Measurements from ENCODE around the gene SLC25A48. TPM values are rescaled to one million over a fixed set of nuclear protein-coding genes. Genes with fewer than 3 reads are reported as not detected.

The SLC25A48 gene, protein sequence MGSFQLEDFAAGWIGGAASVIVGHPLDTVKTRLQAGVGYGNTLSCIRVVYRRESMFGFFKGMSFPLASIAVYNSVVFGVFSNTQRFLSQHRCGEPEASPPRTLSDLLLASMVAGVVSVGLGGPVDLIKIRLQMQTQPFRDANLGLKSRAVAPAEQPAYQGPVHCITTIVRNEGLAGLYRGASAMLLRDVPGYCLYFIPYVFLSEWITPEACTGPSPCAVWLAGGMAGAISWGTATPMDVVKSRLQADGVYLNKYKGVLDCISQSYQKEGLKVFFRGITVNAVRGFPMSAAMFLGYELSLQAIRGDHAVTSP
- not detected in 2 replicates for total RNA-seq (2012; rRNA removed)

DNA sequence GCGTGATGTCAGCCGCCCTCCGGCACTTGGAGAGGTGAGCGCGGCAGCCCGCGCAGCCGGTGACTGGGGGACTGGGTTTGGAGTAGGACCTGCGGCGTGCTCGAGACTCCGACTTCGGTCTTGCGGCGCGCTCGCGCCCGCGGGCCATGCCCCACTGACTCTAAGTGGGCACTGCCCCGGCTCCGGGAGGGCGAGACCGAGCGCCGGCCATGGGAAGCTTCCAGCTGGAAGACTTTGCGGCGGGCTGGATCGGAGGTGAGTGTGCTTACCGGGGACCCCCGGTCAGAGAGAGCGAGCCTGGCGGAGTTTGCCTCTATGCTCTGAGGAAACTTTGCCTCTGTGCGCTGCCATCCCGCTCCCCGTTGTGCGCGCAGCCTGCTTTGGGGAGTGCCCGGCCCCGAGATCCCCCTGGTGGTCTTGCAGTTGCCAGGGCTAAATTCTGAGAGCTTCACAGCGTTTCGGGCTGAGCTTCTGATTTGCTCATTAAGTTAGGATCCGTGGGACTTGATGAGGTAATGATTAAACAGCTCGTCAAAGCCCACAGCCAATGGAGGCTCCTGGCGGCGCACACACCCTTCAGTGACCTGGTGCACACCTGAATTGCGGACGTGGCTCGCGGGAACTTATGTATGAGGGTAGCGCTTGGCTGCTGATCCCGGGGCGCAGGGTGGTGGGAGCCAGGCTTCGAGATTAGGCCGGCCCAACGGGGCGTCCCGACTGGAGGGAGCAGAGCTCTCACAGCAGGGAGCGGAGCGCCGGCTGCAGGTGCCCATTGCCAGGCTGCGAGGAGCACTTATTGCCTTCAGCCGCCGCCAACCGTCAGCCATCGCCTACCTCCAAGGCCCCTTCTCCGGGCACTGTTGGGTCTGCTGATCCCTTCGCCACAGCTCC, at the start of gene SLC25A48:
Gene SLC25A48 (plus strand): TSS at position 25 of the 891 bp plus-strand sequence. CDS start 185 bp downstream, at position 210.
- Histone ChIP-seq H3K9me3 (replicated peaks; ENCODE audit: low read length) (no peaks in the 10 kb centered on the region), H3K4me3 (ENCODE audit: low read length) (peak within 1 kb of the TSS; percentile 60), H3K4me1 (ENCODE audit: control insufficient read depth, insufficient read depth, low read length) (no peaks in the 10 kb centered on the region), H3K36me3 (ENCODE audit: insufficient read depth, low read length) (no peaks in the 10 kb centered on the region), H3K4me2 (ENCODE audit: low read length) (peak within 1 kb of the TSS; percentile 80), H3K27me3 (ENCODE audit: control insufficient read depth, insufficient read depth, low read length) (peaks cover 58% of the 10 kb centered on the region), H3K9ac (ENCODE audit: low read depth, low read length) (no peak within 1 kb of the TSS)

DNA sequence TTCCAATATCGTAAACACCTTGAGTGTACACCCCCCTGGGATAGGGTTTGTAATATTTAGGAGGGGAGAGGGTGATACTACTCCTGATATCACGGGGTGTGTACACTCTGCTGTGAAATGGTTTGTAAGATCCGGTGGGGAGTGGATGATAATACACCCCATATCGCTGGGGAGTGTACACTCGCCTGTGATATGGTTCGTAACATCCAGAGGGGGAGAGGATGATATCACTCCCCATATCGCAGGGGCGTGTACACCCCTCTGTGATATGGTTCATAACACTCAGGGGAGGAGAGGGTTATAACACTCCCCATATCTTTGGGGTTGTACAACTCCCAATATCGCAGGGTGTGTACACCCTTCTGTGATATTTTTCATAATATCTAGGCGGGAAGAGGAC, 33.8 kb upstream of the SLC25A48 start:
- H3K4me2 ChIP-seq (ENCODE audit: low read length): no peak overlapping the region
- no peaks in the 10 kb centered on the region for H3K9me3 ChIP-seq (replicated peaks; ENCODE audit: low read length)
- no peak overlapping the region for H3K9ac ChIP-seq (ENCODE audit: low read depth, low read length)
- no peak overlapping the region for H3K4me3 ChIP-seq (ENCODE audit: low read length)
- peaks cover 6% of the 10 kb centered on the region for H3K27me3 ChIP-seq (ENCODE audit: control insufficient read depth, insufficient read depth, low read length)
- H3K36me3 ChIP-seq (ENCODE audit: insufficient read depth, low read length): no peaks in the 10 kb centered on the region
- H3K4me1 ChIP-seq (ENCODE audit: control insufficient read depth, insufficient read depth, low read length): no peaks in the 10 kb centered on the region

DNA sequence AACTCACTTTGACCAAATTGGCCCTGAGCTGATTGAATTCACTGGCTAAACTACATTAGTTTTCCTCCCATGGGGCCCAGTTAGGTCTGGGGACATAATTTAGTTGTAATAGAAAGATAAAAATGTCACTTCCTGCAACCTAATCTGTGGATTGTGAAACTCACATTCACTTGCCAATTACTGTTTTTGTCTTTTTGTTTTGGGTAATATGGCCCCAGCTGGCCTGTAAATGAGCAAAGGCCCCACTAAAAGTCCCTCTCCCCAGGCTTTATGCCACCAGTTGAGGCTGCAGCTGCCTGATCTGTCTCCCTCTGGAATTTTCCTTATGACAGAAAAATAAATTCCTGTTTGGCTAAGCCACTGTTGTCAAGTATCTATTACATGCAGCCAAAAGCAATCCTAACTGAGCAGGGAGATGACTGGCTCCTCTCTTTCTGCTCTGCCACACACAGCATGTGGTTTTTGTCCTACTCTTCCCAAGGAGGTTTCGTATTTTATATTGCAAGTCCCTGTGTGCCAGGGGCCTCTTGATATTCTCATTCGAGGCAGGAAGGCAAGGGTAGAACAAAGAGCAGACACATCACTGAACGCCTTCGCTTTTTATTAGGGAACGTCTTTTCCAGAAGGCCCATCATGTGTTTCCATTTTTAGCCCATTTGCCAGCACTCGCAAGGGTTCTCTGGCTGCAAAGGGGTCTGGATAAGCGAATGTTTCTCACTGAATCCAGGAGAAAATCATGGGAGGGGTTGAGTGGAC, 24.1 kb upstream of the SLC25A48 start:
- no peak overlapping the region for H3K4me3 ChIP-seq (ENCODE audit: low read length)
- H3K9me3 ChIP-seq (replicated peaks; ENCODE audit: low read length): no peaks in the 10 kb centered on the region
- no peaks in the 10 kb centered on the region for H3K4me1 ChIP-seq (ENCODE audit: control insufficient read depth, insufficient read depth, low read length)
- H3K9ac ChIP-seq (ENCODE audit: low read depth, low read length): no peak overlapping the region
- H3K4me2 ChIP-seq (ENCODE audit: low read length): no peak overlapping the region
- peaks cover 10% of the 10 kb centered on the region for H3K27me3 ChIP-seq (ENCODE audit: control insufficient read depth, insufficient read depth, low read length)
- H3K36me3 ChIP-seq (ENCODE audit: insufficient read depth, low read length): no peaks in the 10 kb centered on the region

DNA sequence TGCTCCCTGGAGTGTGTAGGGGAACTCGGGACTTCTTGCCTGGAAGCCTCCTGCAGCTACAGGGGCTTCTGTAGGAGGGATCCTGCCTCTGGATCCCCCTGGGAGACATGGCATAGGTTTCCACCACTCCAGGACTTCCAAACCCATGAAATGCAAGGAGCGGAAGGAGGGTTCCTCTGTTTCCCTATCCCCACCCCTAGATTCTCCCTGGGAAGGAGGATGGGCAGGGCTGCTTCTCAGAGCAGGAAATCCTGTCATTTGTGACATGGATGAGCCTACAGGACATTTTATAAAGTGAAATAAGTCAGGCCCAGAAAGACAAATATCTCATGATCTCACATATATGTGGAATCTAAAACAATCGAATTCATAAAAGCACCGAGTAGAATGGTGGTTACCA, 23.5 kb upstream of the SLC25A48 start:
- Histone ChIP-seq H3K4me3 (ENCODE audit: low read length) (no peak overlapping the region), H3K4me1 (ENCODE audit: control insufficient read depth, insufficient read depth, low read length) (no peaks in the 10 kb centered on the region), H3K4me2 (ENCODE audit: low read length) (no peak overlapping the region), H3K27me3 (ENCODE audit: control insufficient read depth, insufficient read depth, low read length) (peaks cover 12% of the 10 kb centered on the region), H3K9me3 (replicated peaks; ENCODE audit: low read length) (no peaks in the 10 kb centered on the region), H3K9ac (ENCODE audit: low read depth, low read length) (no peak overlapping the region), H3K36me3 (ENCODE audit: insufficient read depth, low read length) (no peaks in the 10 kb centered on the region)

DNA sequence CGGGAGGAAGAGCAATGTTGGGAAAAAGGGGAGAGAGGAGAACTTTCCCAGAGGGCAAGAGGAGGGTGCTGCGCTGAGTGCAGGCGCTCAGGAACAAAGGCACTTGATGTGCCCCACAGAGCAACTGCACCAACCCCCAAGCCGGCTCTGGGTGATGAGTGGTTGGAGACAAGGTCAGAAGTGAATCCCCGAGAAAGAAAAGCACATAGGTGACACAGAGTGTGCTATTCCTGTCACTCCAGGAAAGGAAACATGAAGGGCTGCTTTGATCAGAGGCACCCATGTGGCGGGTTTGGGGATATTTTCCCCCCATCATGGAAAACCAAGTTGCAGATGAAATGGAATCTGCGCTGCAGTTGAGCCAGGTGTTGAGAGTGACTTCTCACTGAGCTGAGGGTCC, 20.7 kb upstream of the SLC25A48 start:
- Histone ChIP-seq H3K36me3 (ENCODE audit: insufficient read depth, low read length) (no peaks in the 10 kb centered on the region), H3K4me1 (ENCODE audit: control insufficient read depth, insufficient read depth, low read length) (no peaks in the 10 kb centered on the region), H3K9ac (ENCODE audit: low read depth, low read length) (no peak overlapping the region), H3K4me2 (ENCODE audit: low read length) (no peak overlapping the region), H3K4me3 (ENCODE audit: low read length) (no peak overlapping the region), H3K27me3 (ENCODE audit: control insufficient read depth, insufficient read depth, low read length) (peaks cover 25% of the 10 kb centered on the region), H3K9me3 (replicated peaks; ENCODE audit: low read length) (no peaks in the 10 kb centered on the region)

DNA sequence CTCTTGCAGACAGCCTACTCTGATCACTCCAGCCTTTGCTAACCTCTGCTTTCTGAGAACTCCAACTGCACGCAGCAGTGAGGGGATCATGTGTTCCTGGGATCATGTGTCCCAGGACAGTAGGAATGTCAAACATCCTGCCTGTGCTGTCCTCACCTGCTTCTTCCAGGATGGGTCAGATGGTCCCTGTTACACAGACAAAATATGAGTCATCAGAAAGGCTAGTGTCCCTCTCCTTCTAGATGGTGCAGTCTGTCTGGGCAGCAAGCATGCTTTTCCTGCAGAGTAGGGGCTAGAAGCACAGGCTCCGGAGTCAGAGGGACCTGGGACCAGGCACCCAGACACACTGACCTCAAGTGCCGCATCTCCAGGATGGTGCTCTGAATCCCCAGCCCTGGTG, 20.1 kb upstream of the SLC25A48 start:
- Histone ChIP-seq H3K27me3 (ENCODE audit: control insufficient read depth, insufficient read depth, low read length) (peaks cover 29% of the 10 kb centered on the region), H3K36me3 (ENCODE audit: insufficient read depth, low read length) (no peaks in the 10 kb centered on the region), H3K4me3 (ENCODE audit: low read length) (no peak overlapping the region), H3K4me1 (ENCODE audit: control insufficient read depth, insufficient read depth, low read length) (no peaks in the 10 kb centered on the region), H3K9ac (ENCODE audit: low read depth, low read length) (no peak overlapping the region), H3K4me2 (ENCODE audit: low read length) (no peak overlapping the region), H3K9me3 (replicated peaks; ENCODE audit: low read length) (no peaks in the 10 kb centered on the region)

DNA sequence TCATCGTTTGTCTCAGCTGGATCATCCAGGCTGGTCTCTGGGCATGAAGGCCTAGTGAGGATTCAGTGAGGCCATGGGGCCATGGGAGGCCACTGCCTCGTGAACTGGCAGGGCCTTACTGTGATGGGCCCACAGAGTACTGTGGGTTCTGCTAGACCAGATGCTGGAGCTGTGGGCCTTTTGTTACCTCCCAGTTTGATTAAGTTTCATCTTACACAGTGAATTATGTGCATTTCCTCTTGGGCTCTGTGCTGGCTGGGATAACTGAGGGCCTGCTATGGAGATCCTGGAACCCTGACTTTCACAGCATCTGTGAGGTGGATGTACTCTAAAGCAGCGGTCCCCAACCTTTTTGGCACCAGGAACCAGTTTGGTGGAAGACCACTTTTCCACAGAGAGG, 19.7 kb upstream of the SLC25A48 start:
- H3K4me2 ChIP-seq (ENCODE audit: low read length): no peak overlapping the region
- no peaks in the 10 kb centered on the region for H3K9me3 ChIP-seq (replicated peaks; ENCODE audit: low read length)
- peaks cover 29% of the 10 kb centered on the region for H3K27me3 ChIP-seq (ENCODE audit: control insufficient read depth, insufficient read depth, low read length)
- H3K4me3 ChIP-seq (ENCODE audit: low read length): no peak overlapping the region
- no peaks in the 10 kb centered on the region for H3K4me1 ChIP-seq (ENCODE audit: control insufficient read depth, insufficient read depth, low read length)
- H3K9ac ChIP-seq (ENCODE audit: low read depth, low read length): no peak overlapping the region
- H3K36me3 ChIP-seq (ENCODE audit: insufficient read depth, low read length): no peaks in the 10 kb centered on the region

DNA sequence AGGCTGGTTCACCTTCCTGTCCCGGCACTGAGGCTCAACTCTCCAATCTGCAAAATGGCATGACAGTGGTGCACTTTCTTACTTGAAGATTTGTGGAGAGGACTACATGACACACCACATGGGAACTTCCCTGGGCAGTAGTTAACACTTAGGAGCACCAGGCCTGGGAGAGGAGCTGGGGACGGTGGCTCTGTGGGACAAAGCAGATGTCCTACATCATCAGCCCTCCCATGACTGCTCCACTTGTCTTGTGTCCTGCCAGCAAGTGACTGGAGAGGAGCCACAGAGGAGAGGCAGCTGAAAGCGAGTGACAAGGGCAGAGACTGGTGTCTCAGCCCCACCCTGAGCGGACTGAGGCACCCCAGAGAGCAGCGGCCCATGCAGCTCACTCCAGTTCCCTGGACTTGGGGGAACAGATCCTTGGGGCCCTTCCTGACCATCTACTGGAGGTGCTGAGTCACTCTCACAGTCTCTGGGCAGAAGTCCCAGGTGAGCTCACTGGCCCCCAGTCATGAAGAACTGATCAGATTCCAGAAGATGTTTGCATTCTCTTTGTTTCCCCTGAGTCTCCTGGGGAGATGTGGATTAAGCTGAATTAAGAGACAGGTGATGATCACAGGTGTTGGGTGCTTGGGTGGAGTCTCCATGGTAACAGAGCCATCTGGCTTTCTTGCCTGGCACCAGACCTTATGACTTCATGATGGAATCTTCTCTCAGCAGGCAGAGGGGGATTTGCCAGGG, 13.2 kb upstream of the SLC25A48 start:
- Histone ChIP-seq H3K4me3 (ENCODE audit: low read length) (no peak overlapping the region), H3K4me1 (ENCODE audit: control insufficient read depth, insufficient read depth, low read length) (no peaks in the 10 kb centered on the region), H3K9ac (ENCODE audit: low read depth, low read length) (no peak overlapping the region), H3K27me3 (ENCODE audit: control insufficient read depth, insufficient read depth, low read length) (peaks cover 31% of the 10 kb centered on the region), H3K9me3 (replicated peaks; ENCODE audit: low read length) (no peaks in the 10 kb centered on the region), H3K4me2 (ENCODE audit: low read length) (no peak overlapping the region), H3K36me3 (ENCODE audit: insufficient read depth, low read length) (no peaks in the 10 kb centered on the region)

DNA sequence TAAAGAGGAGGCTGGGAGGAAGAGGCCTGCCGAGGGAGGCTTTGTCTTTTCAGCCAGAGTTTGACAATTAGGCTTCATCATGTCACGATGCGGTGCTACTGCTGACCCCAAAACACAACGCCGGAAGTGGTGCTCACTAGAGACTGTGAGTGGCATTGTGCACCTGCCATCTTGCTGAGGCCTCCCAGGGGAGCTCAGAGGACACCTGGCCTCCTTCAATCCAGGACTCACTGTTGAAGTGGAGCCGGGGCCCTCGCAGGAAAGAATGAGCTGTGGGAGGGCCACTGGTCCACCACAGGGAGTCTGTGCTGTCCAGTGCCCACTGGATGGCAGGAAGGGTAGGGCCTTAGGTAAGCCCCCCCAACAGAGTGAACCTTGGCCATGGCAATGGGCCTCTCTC, 12.7 kb upstream of the SLC25A48 start:
- H3K4me3 ChIP-seq (ENCODE audit: low read length): no peak overlapping the region
- no peak overlapping the region for H3K4me2 ChIP-seq (ENCODE audit: low read length)

DNA sequence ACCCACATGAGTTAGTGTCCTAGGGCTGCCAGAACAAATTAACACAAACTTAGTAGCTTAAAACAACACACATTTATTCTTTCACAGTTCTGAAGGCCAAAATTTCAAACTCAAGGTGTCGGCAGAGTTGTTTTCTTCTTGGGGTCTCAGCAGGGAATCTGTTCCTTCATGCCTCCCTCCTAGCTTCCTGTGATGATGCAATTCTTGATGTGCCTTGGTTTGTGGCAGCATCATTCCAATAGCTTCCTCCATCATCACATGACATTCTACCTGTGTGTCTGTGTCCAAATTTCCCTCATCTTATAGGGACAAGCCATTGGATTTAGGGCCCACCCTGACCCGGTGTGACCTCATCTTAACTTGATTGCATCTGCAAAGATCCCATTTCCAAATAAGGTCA, 12.2 kb upstream of the SLC25A48 start:
- Histone ChIP-seq H3K9me3 (replicated peaks; ENCODE audit: low read length) (no peaks in the 10 kb centered on the region), H3K4me2 (ENCODE audit: low read length) (no peak overlapping the region), H3K9ac (ENCODE audit: low read depth, low read length) (no peak overlapping the region)

More for the DNA sequence above, 12.7 kb upstream of the SLC25A48 start:
- no peaks in the 10 kb centered on the region for H3K9me3 ChIP-seq (replicated peaks; ENCODE audit: low read length)
- peaks cover 31% of the 10 kb centered on the region for H3K27me3 ChIP-seq (ENCODE audit: control insufficient read depth, insufficient read depth, low read length)
- H3K36me3 ChIP-seq (ENCODE audit: insufficient read depth, low read length): no peaks in the 10 kb centered on the region
- no peaks in the 10 kb centered on the region for H3K4me1 ChIP-seq (ENCODE audit: control insufficient read depth, insufficient read depth, low read length)
- H3K9ac ChIP-seq (ENCODE audit: low read depth, low read length): no peak overlapping the region

DNA sequence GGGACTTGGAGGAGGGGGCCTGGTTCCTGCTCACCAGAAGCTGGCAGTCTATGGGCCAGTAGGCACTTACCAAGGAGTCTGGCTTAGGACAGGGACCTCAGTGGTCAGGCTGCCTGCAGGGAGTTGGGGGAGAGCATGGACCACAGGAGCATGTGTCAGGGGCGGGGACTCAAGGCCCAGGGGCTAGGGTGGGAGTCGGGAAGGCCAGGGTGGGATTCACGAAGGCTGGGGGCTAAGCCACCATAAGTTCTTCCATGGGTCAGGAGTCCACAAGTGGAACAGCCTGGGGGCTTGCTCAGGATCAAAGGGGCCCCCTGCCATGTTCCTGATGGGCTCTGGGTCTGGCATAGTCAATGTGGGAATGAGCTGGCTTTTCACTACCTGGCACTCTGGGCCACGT, 11.5 kb upstream of the SLC25A48 start:
- Histone ChIP-seq H3K9me3 (replicated peaks; ENCODE audit: low read length) (no peaks in the 10 kb centered on the region), H3K27me3 (ENCODE audit: control insufficient read depth, insufficient read depth, low read length) (peaks cover 21% of the 10 kb centered on the region), H3K36me3 (ENCODE audit: insufficient read depth, low read length) (no peaks in the 10 kb centered on the region), H3K4me2 (ENCODE audit: low read length) (no peak overlapping the region), H3K4me1 (ENCODE audit: control insufficient read depth, insufficient read depth, low read length) (no peaks in the 10 kb centered on the region), H3K4me3 (ENCODE audit: low read length) (no peak overlapping the region), H3K9ac (ENCODE audit: low read depth, low read length) (no peak overlapping the region)

More for the DNA sequence above, 12.2 kb upstream of the SLC25A48 start:
- Histone ChIP-seq H3K4me1 (ENCODE audit: control insufficient read depth, insufficient read depth, low read length) (no peaks in the 10 kb centered on the region), H3K36me3 (ENCODE audit: insufficient read depth, low read length) (no peaks in the 10 kb centered on the region), H3K27me3 (ENCODE audit: control insufficient read depth, insufficient read depth, low read length) (peaks cover 26% of the 10 kb centered on the region), H3K4me3 (ENCODE audit: low read length) (no peak overlapping the region)

Measured in skeletal muscle satellite cell (primary cell).